ENCODE results near the gene VPS37B. TPM values are rescaled to one million over a fixed set of nuclear protein-coding genes. Genes with fewer than 3 reads are reported as not detected.

VPS37B gene
- total RNA-seq, 4 donors from 2014 or later = 46.6 to 126 (median 104) TPM

- intact Hi-C loops (cut with DNase I; ENCODE audit: low total_unique reads) (no loop called here), in situ Hi-C loops (cut with MboI; ENCODE audit: low pct_ligation_motif_present in 1 of 4, low pct_unique_long_range_greater_than_20kb in 1 of 4, low sequenced_read_pairs in 3 of 4) (loop anchor here in 1 of 4 donors (5.0 kb wide), 1 partner anchor 108 kb away; no protein-coding TSS in a partner anchor)
- H3K9me3 ChIP-seq = no peaks in the 10 kb centered on the region
- H3K36me3 ChIP-seq = no peaks in the 10 kb centered on the region
- no peak overlapping the region for H3K4me3 ChIP-seq
- H3K4me1 ChIP-seq = peaks cover 0 to 8% (median 6%) of the 10 kb centered on the region in 4 donors
- TF ChIP-seq POLR2AphosphoS5 (IDR thresholded peaks at IDR 0.05) (no peak), EP300 (IDR thresholded peaks at IDR 0.05; ENCODE audit: low read depth) (no peak), POLR2A (IDR thresholded peaks at IDR 0.05) (no peak), CTCF (IDR thresholded peaks at IDR 0.05) (no peak)
- no peak for DNase-seq
- H3K27ac ChIP-seq = peak overlapping the region in 1 of 4 donors; percentile 8
- 90 to 100% methylated on average over 2 to 8 of the region's 8 CpGs for WGBS, 2 donors (ENCODE audit: low coverage in 1 of 2)
- no peaks in the 10 kb centered on the region for H3K27me3 ChIP-seq
Measured at GRCh38 chr12:122844366-122844971, 51.5 kb downstream of the VPS37B start.

DNA sequence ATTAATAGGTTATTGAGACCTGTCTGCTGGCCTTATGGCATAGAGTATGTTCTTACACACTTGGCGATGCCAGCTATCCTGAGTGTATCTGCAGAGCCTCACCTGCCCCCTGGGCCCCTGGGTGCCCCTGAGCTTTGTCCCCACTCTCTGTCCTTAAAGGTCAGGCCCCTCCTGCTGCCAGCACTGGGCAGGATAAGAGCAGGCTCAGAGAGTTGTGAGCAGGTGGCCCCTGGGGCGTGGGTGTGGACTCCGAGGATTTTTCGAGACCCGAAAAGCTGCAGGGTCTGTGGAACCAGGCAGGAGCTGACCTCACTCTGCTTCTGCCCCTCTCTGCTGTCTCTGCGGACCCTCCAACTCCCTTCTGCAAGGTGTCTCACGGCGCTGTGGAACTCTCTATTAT lies 52.5 kb downstream of the VPS37B start:
- Histone ChIP-seq H3K36me3 (no peaks in the 10 kb centered on the region), H3K27me3 (no peaks in the 10 kb centered on the region), H3K27ac (no peak overlapping the region), H3K9me3 (no peaks in the 10 kb centered on the region), H3K4me1 (peaks cover 0 to 16% (median 14%) of the 10 kb centered on the region in 4 donors), H3K4me3 (no peak overlapping the region)
- in situ Hi-C loops (cut with MboI; ENCODE audit: low pct_ligation_motif_present in 1 of 4, low pct_unique_long_range_greater_than_20kb in 1 of 4, low sequenced_read_pairs in 3 of 4) (loop anchor here in 1 of 4 donors (5.0 kb wide), 1 partner anchor 109 kb away; no protein-coding TSS in a partner anchor), intact Hi-C loops (cut with DNase I; ENCODE audit: low total_unique reads) (no loop called here)
- TF ChIP-seq CTCF (IDR thresholded peaks at IDR 0.05) (no peak), EP300 (IDR thresholded peaks at IDR 0.05; ENCODE audit: low read depth) (no peak), POLR2A (IDR thresholded peaks at IDR 0.05) (no peak)
- WGBS, 2 donors (ENCODE audit: low coverage in 1 of 2) = 96% methylated on average over 7 of the region's 8 CpGs; no CpG with 5 or more reads in 1 of the 2 donors
- DNase-seq = no peak

DNA sequence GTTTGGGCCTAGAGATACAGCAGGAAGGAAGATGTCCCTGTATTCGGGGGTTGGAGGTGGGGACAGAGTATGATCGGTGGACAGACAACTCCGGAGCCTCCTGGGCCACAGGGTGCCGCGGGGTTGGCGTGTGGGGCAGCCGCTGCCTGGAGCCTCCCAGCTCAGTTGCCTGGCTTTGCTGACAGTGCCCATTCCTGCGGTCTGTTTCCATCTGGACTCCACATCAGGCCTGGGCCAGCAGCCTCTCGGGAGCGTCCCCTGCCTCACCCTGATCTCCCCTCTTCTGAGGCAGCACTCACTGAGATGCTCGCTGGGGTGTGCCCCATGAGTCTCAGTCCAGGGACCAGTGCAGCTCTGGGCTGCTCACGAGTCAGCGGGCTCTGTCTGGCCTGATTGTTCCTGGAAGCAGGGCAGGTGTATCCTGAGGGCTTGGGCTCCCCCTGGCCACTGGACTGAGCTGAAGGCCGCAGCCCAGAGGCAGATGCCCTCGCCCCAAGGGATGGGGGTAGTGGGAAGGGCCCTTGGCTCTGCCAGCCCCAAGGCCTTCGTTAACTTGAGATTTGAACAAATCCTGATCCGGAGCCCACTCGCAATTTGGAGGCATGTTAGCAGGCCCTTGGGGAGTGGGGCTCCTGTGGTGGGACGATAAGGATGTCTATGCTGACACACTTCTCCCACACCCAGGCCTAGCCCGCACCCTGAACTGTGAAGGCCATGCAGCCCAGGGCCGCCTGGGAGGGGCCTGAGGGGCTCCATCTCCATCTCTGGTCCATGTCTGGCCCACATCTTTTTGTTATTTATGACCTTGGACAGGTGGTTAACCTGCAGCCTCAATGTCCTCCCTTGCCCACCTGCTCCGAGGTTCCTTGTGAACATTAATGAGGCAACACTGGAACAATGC lies 53.2 kb downstream of the VPS37B start:
- no peak overlapping the region for H3K27ac ChIP-seq
- no peak for DNase-seq
- in situ Hi-C loops (cut with MboI; ENCODE audit: low pct_ligation_motif_present in 1 of 4, low pct_unique_long_range_greater_than_20kb in 1 of 4, low sequenced_read_pairs in 3 of 4) = loop anchor here in 1 of 4 donors (5.0 kb wide), 1 partner anchor 110 kb away; no protein-coding TSS in a partner anchor
- H3K27me3 ChIP-seq = no peaks in the 10 kb centered on the region
- TF ChIP-seq POLR2A (IDR thresholded peaks at IDR 0.05) (no peak), EP300 (IDR thresholded peaks at IDR 0.05; ENCODE audit: low read depth) (no peak), CTCF (IDR thresholded peaks at IDR 0.05) (no peak), POLR2AphosphoS5 (IDR thresholded peaks at IDR 0.05) (no peak)
- intact Hi-C loops (cut with DNase I; ENCODE audit: low total_unique reads) = no loop called here
- no peaks in the 10 kb centered on the region for H3K9me3 ChIP-seq
- 91% methylated on average over 20 of the region's 22 CpGs; no CpG with 5 or more reads in 1 of the 2 donors for WGBS, 2 donors (ENCODE audit: low coverage in 1 of 2)
- peaks cover 0 to 23% (median 19%) of the 10 kb centered on the region in 4 donors for H3K4me1 ChIP-seq
- no peaks in the 10 kb centered on the region for H3K36me3 ChIP-seq
- no peak overlapping the region for H3K4me3 ChIP-seq

All from transverse colon (tissue), 4 donors.